Astrocyte (in vitro differentiated cells and primary cell): ENCODE data around the gene SPON2. TPM values are rescaled to one million over a fixed set of nuclear protein-coding genes. Genes with fewer than 3 reads are reported as not detected.

Experiments used
- DNase-seq: peaks from one replicate; pipeline ENCODE4 v3.0.0-alpha.2; 2010; ENCODE audit warnings: low read depth
- FAIRE-seq: peaks from 2 replicates; lab custom pipeline; 2011; peaks lifted over from hg19 to GRCh38; lab: Jason Lieb, UNC
- H2AFZ ChIP-seq: 2 replicates; pipeline ENCODE4 v1.6.0; 2012; ENCODE audit warnings: low read depth, low read length, inconsistent platforms
- H3K27ac ChIP-seq: 2 replicates; pipeline ENCODE4 v1.5.1; 2011; ENCODE audit warnings: low read depth, low read length, inconsistent platforms
- H3K27me3 ChIP-seq: 2 replicates; pipeline ENCODE4 v1.6.0; 2011; ENCODE audit warnings: low read length, inconsistent platforms; ENCODE audit not compliant: insufficient read depth
- H3K36me3 ChIP-seq: 2 replicates; pipeline ENCODE4 v1.5.1; 2011; ENCODE audit warnings: low read length, inconsistent platforms; ENCODE audit not compliant: insufficient read depth
- H3K4me1 ChIP-seq: 2 replicates; pipeline ENCODE4 v1.5.1; 2011; ENCODE audit warnings: low read length, inconsistent platforms; ENCODE audit not compliant: insufficient read depth
- H3K4me2 ChIP-seq: 2 replicates; pipeline ENCODE4 v1.6.0; 2012; ENCODE audit warnings: low read length, inconsistent platforms
- H3K4me3 ChIP-seq: 2 replicates; pipeline ENCODE4 v1.5.1; 2011; ENCODE audit warnings: low read depth, mild to moderate bottlenecking, low read length, inconsistent platforms; ENCODE audit not compliant: insufficient read depth
- H3K79me2 ChIP-seq: 2 replicates; pipeline ENCODE4 v1.6.0; 2012; ENCODE audit warnings: mild to moderate bottlenecking, low read length, inconsistent platforms; ENCODE audit not compliant: insufficient read depth
- H3K9ac ChIP-seq: 2 replicates; pipeline ENCODE4 v1.6.0; 2012; ENCODE audit warnings: mild to moderate bottlenecking, low read length, inconsistent platforms
- H3K9me3 ChIP-seq: 2 replicates; pipeline ENCODE4 v1.5.1; 2012; ENCODE audit warnings: low read depth, mild to moderate bottlenecking, low read length, inconsistent platforms; ENCODE audit not compliant: insufficient read depth
- H4K20me1 ChIP-seq: 2 replicates; pipeline ENCODE4 v1.6.0; 2012; ENCODE audit warnings: low read length, inconsistent platforms; ENCODE audit not compliant: insufficient read depth
- H3K27ac Mint-ChIP-seq: one replicate; pipeline ENCODE4 v1.8.0; 2021; ENCODE audit warnings: mild to moderate bottlenecking, mixed read lengths; ENCODE audit not compliant: unreplicated experiment
- H3K27me3 Mint-ChIP-seq: one replicate; pipeline ENCODE4 v1.8.0; 2021; ENCODE audit warnings: low read depth, mixed read lengths; ENCODE audit not compliant: unreplicated experiment
- H3K36me3 Mint-ChIP-seq: one replicate; pipeline ENCODE4 v1.8.0; 2021; ENCODE audit warnings: low read depth, mixed read lengths; ENCODE audit not compliant: unreplicated experiment
- H3K4me1 Mint-ChIP-seq: one replicate; pipeline ENCODE4 v1.8.0; 2021; ENCODE audit warnings: low read depth, mixed read lengths; ENCODE audit not compliant: unreplicated experiment
- H3K4me3 Mint-ChIP-seq: one replicate; pipeline ENCODE4 v1.8.0; 2021; ENCODE audit warnings: mild to moderate bottlenecking, moderate library complexity, mixed read lengths; ENCODE audit not compliant: unreplicated experiment
- H3K9me3 Mint-ChIP-seq: one replicate; pipeline ENCODE4 v1.8.0; 2021; ENCODE audit warnings: mild to moderate bottlenecking, mixed read lengths; ENCODE audit not compliant: unreplicated experiment
- CTCF ChIP-seq: IDR thresholded peaks from 2 replicates; pipeline ENCODE4 v1.5.1; 2011; ENCODE audit warnings: low read depth, mild to moderate bottlenecking, inconsistent platforms, low read length, moderate library complexity; ENCODE audit not compliant: insufficient read depth
- EZH2 ChIP-seq: IDR thresholded peaks from 2 replicates; pipeline ENCODE4 v1.6.1; 2012; ENCODE audit warnings: mild to moderate bottlenecking, low read length, inconsistent platforms; ENCODE audit not compliant: insufficient read depth
- total RNA-seq: library from RNA; stranded (reverse); gene quantifications from 2 replicates; pipeline ENCODE4 v1.2.1, GENCODE V29; 2021

The SPON2 gene
- total RNA-seq, 1 donor from 2014 or later = 47.8 TPM

- Mint-ChIP-seq H3K9me3 (peaks cover 2% of the 10 kb centered on the region), H3K36me3 (peaks cover 7% of the 10 kb centered on the region), H3K27ac (no peak overlapping the region), H3K4me1 (peaks cover 3% of the 10 kb centered on the region), H3K4me3 (no peak overlapping the region), H3K27me3 (peaks cover 36% of the 10 kb centered on the region)
- H3K36me3 ChIP-seq = no peaks in the 10 kb centered on the region
- no peak overlapping the region for H3K27ac ChIP-seq
- H3K9me3 ChIP-seq = no peaks in the 10 kb centered on the region
- TF ChIP-seq CTCF (no peak), EZH2 (no peak)
- no peak overlapping the region for H2AFZ ChIP-seq
- FAIRE-seq (no peak), DNase-seq (no peak)
- H3K4me1 ChIP-seq = peaks cover 7% of the 10 kb centered on the region
- peaks cover 5% of the 10 kb centered on the region for H4K20me1 ChIP-seq
- H3K9ac ChIP-seq = no peak overlapping the region
- no peak overlapping the region for H3K4me2 ChIP-seq
- peaks cover 24% of the 10 kb centered on the region for H3K27me3 ChIP-seq
- H3K4me3 ChIP-seq = no peak overlapping the region
- no peaks in the 10 kb centered on the region for H3K79me2 ChIP-seq
Measured at GRCh38 chr4:1169171-1169671, 3.2 kb downstream of the SPON2 start.

- Histone ChIP-seq H3K4me2 (peak overlapping the region; percentile 87), H3K27me3 (peaks cover 24% of the 10 kb centered on the region), H4K20me1 (peaks cover 5% of the 10 kb centered on the region), H3K79me2 (no peaks in the 10 kb centered on the region), H3K4me1 (peaks cover 7% of the 10 kb centered on the region), H3K36me3 (no peaks in the 10 kb centered on the region), H3K9me3 (no peaks in the 10 kb centered on the region), H3K9ac (peak overlapping the region; percentile 76), H2AFZ (peak overlapping the region; percentile 78), H3K27ac (no peak overlapping the region), H3K4me3 (no peak overlapping the region)
- FAIRE-seq (no peak), DNase-seq (no peak)
- Mint-ChIP-seq H3K9me3 (peaks cover 2% of the 10 kb centered on the region), H3K27ac (peak overlapping the region; percentile 18), H3K4me3 (no peak overlapping the region), H3K27me3 (peaks cover 31% of the 10 kb centered on the region), H3K4me1 (peaks cover 3% of the 10 kb centered on the region), H3K36me3 (peaks cover 9% of the 10 kb centered on the region)
- TF ChIP-seq EZH2 (peak; percentile 17), CTCF (no peak)
Measured at GRCh38 chr4:1168191-1169101, 3.9 kb downstream of the SPON2 start.
